C4-2B (cell line): ENCODE measurements around the gene SOCS3.

Source experiments
- ZFX ChIP-seq: fragments of 450-650 bp; IDR thresholded peaks from 2 replicates; pipeline ENCODE4 v1.6.1; 2017
- TF ChIP-seq, protein P1 (sequence below): fragments of 450-650 bp; conservative IDR thresholded peaks from 2 replicates; pipeline ENCODE4 v1.5.1; 2017; ENCODE audit warnings: mild to moderate bottlenecking

DNA sequence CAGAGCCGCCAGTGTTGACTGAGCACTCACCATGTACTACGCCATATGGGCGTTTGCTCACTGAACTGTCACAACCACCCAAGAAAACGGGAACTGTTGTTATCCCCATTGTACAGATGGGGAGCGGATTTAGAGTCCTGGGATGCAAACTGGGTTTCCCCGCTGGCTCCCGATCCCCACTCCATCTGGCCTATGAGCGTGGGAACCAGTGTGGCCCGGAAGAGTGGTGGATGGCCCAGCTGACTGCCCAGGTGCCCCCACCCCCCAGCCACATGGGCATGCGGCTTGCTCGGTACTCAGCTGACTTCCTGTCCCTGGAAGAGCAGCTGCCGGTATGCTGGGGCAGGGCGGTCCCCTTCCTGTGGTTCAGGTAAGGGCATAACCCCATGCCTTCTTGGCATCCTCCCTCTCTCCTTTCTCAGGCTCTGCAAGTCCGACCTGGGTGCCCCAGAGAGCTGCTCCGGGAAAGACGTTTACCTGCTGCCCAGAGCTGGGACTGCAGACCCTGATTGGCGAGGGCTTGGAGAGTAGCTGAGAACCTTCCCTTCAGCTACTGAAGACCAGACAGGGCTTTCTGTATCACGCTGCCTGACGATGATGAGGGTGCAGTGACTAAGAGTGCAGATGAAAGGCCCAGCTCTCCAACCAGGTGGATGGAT is 16.2 kb downstream of the SOCS3 start:
- TF ChIP-seq, protein P1, sequence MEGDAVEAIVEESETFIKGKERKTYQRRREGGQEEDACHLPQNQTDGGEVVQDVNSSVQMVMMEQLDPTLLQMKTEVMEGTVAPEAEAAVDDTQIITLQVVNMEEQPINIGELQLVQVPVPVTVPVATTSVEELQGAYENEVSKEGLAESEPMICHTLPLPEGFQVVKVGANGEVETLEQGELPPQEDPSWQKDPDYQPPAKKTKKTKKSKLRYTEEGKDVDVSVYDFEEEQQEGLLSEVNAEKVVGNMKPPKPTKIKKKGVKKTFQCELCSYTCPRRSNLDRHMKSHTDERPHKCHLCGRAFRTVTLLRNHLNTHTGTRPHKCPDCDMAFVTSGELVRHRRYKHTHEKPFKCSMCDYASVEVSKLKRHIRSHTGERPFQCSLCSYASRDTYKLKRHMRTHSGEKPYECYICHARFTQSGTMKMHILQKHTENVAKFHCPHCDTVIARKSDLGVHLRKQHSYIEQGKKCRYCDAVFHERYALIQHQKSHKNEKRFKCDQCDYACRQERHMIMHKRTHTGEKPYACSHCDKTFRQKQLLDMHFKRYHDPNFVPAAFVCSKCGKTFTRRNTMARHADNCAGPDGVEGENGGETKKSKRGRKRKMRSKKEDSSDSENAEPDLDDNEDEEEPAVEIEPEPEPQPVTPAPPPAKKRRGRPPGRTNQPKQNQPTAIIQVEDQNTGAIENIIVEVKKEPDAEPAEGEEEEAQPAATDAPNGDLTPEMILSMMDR = no peak
- no peak for TF ChIP-seq ZFX
